ENCODE data around the gene PLXNA4. TPM values are rescaled to one million over a fixed set of nuclear protein-coding genes. Genes with fewer than 3 reads are reported as not detected.

The PLXNA4 gene
- total RNA-seq, 2 donors from 2014 or later: 24.0 to 42.7 TPM

DNA sequence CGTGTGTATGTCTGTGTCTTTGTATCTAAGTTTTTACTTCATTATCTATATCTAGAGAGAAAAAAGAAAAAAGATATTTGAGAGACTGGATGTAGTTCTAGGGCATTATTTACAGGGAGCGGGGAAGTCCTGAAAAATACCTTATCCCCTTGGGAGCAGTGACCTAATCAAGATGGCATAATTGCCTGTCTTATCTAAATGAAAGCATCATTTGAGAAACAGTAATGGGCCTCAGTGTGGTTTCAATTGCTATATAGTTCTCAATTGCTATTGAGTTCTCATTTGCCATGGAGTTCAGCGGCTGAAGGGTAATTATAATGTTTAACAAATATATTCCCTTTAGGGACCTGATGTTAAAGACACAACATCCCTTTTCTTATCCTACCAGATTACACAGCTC, 216.5 kb downstream of the PLXNA4 start:
- Mint-ChIP-seq H3K27ac (no peak overlapping the region), H3K36me3 (ENCODE audit: low read depth) (peaks cover 5% of the 10 kb centered on the region), H3K4me1 (no peaks in the 10 kb centered on the region), H3K4me3 (no peak overlapping the region), H3K27me3 (ENCODE audit: insufficient read depth) (no peaks in the 10 kb centered on the region), H3K9me3 (no peaks in the 10 kb centered on the region)
- 96 to 100% methylated on average over 1 of the region's 3 CpGs for WGBS, 2 experiments (ENCODE audit: insufficient coverage in 1 of 2, insufficient read length in 1 of 2)
- no peaks in the 10 kb centered on the region for H3K4me1 ChIP-seq (ENCODE audit: control insufficient read depth, insufficient read depth, low read length)
- DNase-seq: no peak
- H3K27ac ChIP-seq (ENCODE audit: low read depth, low read length): no peak overlapping the region
- TF ChIP-seq, protein P1, sequence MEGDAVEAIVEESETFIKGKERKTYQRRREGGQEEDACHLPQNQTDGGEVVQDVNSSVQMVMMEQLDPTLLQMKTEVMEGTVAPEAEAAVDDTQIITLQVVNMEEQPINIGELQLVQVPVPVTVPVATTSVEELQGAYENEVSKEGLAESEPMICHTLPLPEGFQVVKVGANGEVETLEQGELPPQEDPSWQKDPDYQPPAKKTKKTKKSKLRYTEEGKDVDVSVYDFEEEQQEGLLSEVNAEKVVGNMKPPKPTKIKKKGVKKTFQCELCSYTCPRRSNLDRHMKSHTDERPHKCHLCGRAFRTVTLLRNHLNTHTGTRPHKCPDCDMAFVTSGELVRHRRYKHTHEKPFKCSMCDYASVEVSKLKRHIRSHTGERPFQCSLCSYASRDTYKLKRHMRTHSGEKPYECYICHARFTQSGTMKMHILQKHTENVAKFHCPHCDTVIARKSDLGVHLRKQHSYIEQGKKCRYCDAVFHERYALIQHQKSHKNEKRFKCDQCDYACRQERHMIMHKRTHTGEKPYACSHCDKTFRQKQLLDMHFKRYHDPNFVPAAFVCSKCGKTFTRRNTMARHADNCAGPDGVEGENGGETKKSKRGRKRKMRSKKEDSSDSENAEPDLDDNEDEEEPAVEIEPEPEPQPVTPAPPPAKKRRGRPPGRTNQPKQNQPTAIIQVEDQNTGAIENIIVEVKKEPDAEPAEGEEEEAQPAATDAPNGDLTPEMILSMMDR (conservative IDR thresholded peaks at IDR 0.05): no peak
- no peaks in the 10 kb centered on the region for H3K36me3 ChIP-seq (ENCODE audit: control insufficient read depth, insufficient read depth, low read length)
- no peak overlapping the region for H3K4me3 ChIP-seq (ENCODE audit: low read length)
- no peak overlapping the region for H3K9ac ChIP-seq (ENCODE audit: extremely low read depth, low read length, poor library complexity, severe bottlenecking)
- H3K27me3 ChIP-seq (ENCODE audit: control insufficient read depth, insufficient read depth, low read length, poor library complexity, severe bottlenecking): peaks cover 5% of the 10 kb centered on the region
- no peaks in the 10 kb centered on the region for H3K9me3 ChIP-seq (ENCODE audit: control insufficient read depth, low read length)

DNA sequence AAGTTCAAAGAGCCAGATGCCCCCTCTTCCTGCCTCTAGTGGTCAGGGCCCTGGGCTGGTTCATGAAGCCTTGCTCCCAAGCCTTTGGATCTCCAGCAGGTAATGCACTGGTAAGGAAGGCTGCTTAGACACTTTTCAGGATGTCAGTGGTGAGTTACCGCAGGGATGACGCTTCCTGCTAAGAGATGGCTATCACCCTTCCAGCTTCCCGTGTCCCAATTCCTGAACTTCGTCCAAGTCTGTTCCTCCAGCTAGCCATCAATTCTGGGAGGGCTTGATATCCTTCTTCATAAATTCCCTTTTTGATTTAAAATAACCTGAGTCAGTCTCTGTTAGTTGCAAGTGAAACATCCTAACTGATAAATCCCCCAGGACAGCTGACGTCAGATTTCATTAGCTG, 221.2 kb downstream of the PLXNA4 start:
- Mint-ChIP-seq H3K9me3 (no peaks in the 10 kb centered on the region), H3K36me3 (ENCODE audit: low read depth) (no peaks in the 10 kb centered on the region), H3K27ac (no peak overlapping the region), H3K4me3 (no peak overlapping the region), H3K4me1 (no peaks in the 10 kb centered on the region), H3K27me3 (ENCODE audit: insufficient read depth) (peaks cover 3% of the 10 kb centered on the region)
- no peaks in the 10 kb centered on the region for H3K4me1 ChIP-seq (ENCODE audit: control insufficient read depth, insufficient read depth, low read length)
- no peak overlapping the region for H3K9ac ChIP-seq (ENCODE audit: extremely low read depth, low read length, poor library complexity, severe bottlenecking)
- WGBS, 2 experiments (ENCODE audit: insufficient coverage in 1 of 2, insufficient read length in 1 of 2): 91 to 93% methylated on average over 5 of the region's 5 CpGs
- TF ChIP-seq, protein P1 (conservative IDR thresholded peaks at IDR 0.05): no peak
- no peak overlapping the region for H3K27ac ChIP-seq (ENCODE audit: low read depth, low read length)
- H3K4me3 ChIP-seq (ENCODE audit: low read length): no peak overlapping the region
- peaks cover 5% of the 10 kb centered on the region for H3K27me3 ChIP-seq (ENCODE audit: control insufficient read depth, insufficient read depth, low read length, poor library complexity, severe bottlenecking)
- H3K36me3 ChIP-seq (ENCODE audit: control insufficient read depth, insufficient read depth, low read length): no peaks in the 10 kb centered on the region
- DNase-seq: no peak
- H3K9me3 ChIP-seq (ENCODE audit: control insufficient read depth, low read length): peaks cover 4% of the 10 kb centered on the region

DNA sequence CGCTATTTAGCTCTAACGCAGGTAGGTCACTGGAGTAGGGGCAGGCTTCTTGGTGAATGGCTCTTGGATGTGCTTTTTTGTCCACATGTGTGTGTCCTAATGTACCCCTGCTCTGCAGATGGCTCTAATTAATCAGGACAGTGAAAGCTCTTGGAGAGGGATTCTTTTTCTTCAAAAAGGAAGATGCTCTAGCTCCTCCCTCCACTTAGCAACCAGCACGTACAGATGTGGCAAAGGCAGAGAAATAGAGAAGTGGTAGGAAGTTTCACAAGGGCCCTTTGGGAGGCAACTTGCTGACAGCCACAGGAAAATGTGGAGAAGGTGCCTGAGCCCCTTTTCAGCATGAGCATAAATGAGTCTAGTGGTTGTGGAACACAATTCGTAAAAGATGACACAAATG, 221.7 kb downstream of the PLXNA4 start:
- DNase-seq: no peak
- H3K27me3 Mint-ChIP-seq (ENCODE audit: insufficient read depth): peaks cover 3% of the 10 kb centered on the region

More for the DNA sequence above, 221.7 kb downstream of the PLXNA4 start:
- no peaks in the 10 kb centered on the region for H3K36me3 ChIP-seq (ENCODE audit: control insufficient read depth, insufficient read depth, low read length)
- TF ChIP-seq, protein P1 (conservative IDR thresholded peaks at IDR 0.05): no peak
- H3K27ac Mint-ChIP-seq: no peak overlapping the region
- peaks cover 4% of the 10 kb centered on the region for H3K9me3 ChIP-seq (ENCODE audit: control insufficient read depth, low read length)
- no peak overlapping the region for H3K9ac ChIP-seq (ENCODE audit: extremely low read depth, low read length, poor library complexity, severe bottlenecking)
- H3K27me3 ChIP-seq (ENCODE audit: control insufficient read depth, insufficient read depth, low read length, poor library complexity, severe bottlenecking): peaks cover 5% of the 10 kb centered on the region
- no peak overlapping the region for H3K27ac ChIP-seq (ENCODE audit: low read depth, low read length)
- no peak overlapping the region for H3K4me3 ChIP-seq (ENCODE audit: low read length)
- H3K9me3 Mint-ChIP-seq: no peaks in the 10 kb centered on the region
- no peak overlapping the region for H3K4me3 Mint-ChIP-seq
- 90 to 93% methylated on average over 2 to 4 of the region's 4 CpGs for WGBS, 2 experiments (ENCODE audit: insufficient coverage in 1 of 2, insufficient read length in 1 of 2)
- H3K4me1 Mint-ChIP-seq: no peaks in the 10 kb centered on the region
- H3K4me1 ChIP-seq (ENCODE audit: control insufficient read depth, insufficient read depth, low read length): no peaks in the 10 kb centered on the region
- H3K36me3 Mint-ChIP-seq (ENCODE audit: low read depth): no peaks in the 10 kb centered on the region

Data from endodermal cell (in vitro differentiated cells).